Measurements from ENCODE around the gene PAK6. TPM values are rescaled to one million over a fixed set of nuclear protein-coding genes. Genes with fewer than 3 reads are reported as not detected.

The PAK6 gene
- total RNA-seq, 4 donors from 2014 or later, result 0.84 to 2.0 TPM; not detected in 2

- no peak overlapping the region for H3K4me3 ChIP-seq
- H3K36me3 ChIP-seq, result no peaks in the 10 kb centered on the region
- no peak for TF ChIP-seq POLR2A (IDR thresholded peaks at IDR 0.05)
- H3K4me1 ChIP-seq, result no peaks in the 10 kb centered on the region
- no peak overlapping the region for H3K27ac ChIP-seq
- H3K9me3 ChIP-seq, result no peaks in the 10 kb centered on the region
- no peak for DNase-seq (ENCODE audit: low spot score in 2 of 2)
- H3K27me3 ChIP-seq, result no peaks in the 10 kb centered on the region
- WGBS, 2 donors, result 90 to 92% methylated on average over 1 of the region's 1 CpG
Measured at GRCh38 chr15:40204100-40204499, 34.8 kb upstream of the PAK6 start.

GRCh38 chr15:40217166-40217824 is 21.6 kb upstream of the PAK6 start:
- peak in 1 of 2 donors; percentile 80 for DNase-seq (ENCODE audit: low spot score in 2 of 2)

GRCh38 chr15:40219801-40220200 is 19.1 kb upstream of the PAK6 start:
- Histone ChIP-seq H3K27ac (no peak overlapping the region), H3K36me3 (no peaks in the 10 kb centered on the region), H3K27me3 (no peaks in the 10 kb centered on the region), H3K4me3 (no peak overlapping the region), H3K4me1 (no peaks in the 10 kb centered on the region), H3K9me3 (no peaks in the 10 kb centered on the region)
- DNase-seq (ENCODE audit: low spot score in 2 of 2), result no peak
- WGBS, 2 donors, result 93 to 98% methylated on average over 1 of the region's 1 CpG
- TF ChIP-seq EP300 (IDR thresholded peaks at IDR 0.05), result no peak
- no peak for TF ChIP-seq CTCF (IDR thresholded peaks at IDR 0.05)
- no peak for TF ChIP-seq POLR2A (IDR thresholded peaks at IDR 0.05)

More at GRCh38 chr15:40217166-40217824, 21.6 kb upstream of the PAK6 start:
- Histone ChIP-seq H3K27me3 (no peaks in the 10 kb centered on the region), H3K27ac (no peak overlapping the region), H3K4me3 (no peak overlapping the region), H3K4me1 (no peaks in the 10 kb centered on the region), H3K9me3 (no peaks in the 10 kb centered on the region), H3K36me3 (no peaks in the 10 kb centered on the region)
- TF ChIP-seq POLR2A (IDR thresholded peaks at IDR 0.05) (no peak), CTCF (IDR thresholded peaks at IDR 0.05) (peak; percentile 76 to 85 (median 81)), EP300 (IDR thresholded peaks at IDR 0.05) (no peak)
- WGBS, 2 donors, result 53 to 54% methylated on average over 6 of the region's 6 CpGs

- Histone ChIP-seq H3K27me3 (no peaks in the 10 kb centered on the region), H3K36me3 (no peaks in the 10 kb centered on the region), H3K9me3 (no peaks in the 10 kb centered on the region), H3K4me1 (no peaks in the 10 kb centered on the region), H3K4me3 (no peak overlapping the region), H3K27ac (no peak overlapping the region)
- DNase-seq (ENCODE audit: low spot score in 2 of 2), result no peak
- TF ChIP-seq POLR2A (IDR thresholded peaks at IDR 0.05), result no peak
- no peak for TF ChIP-seq EP300 (IDR thresholded peaks at IDR 0.05)
- TF ChIP-seq CTCF (IDR thresholded peaks at IDR 0.05), result no peak
- WGBS, 2 donors, result 91% methylated on average over 6 of the region's 6 CpGs
Measured at GRCh38 chr15:40222131-40222530, 16.7 kb upstream of the PAK6 start.

- TF ChIP-seq POLR2A (IDR thresholded peaks at IDR 0.05) (no peak), EP300 (IDR thresholded peaks at IDR 0.05) (no peak), CTCF (IDR thresholded peaks at IDR 0.05) (no peak)
- Histone ChIP-seq H3K36me3 (no peaks in the 10 kb centered on the region), H3K27me3 (no peaks in the 10 kb centered on the region), H3K27ac (no peak overlapping the region), H3K9me3 (no peaks in the 10 kb centered on the region), H3K4me1 (no peaks in the 10 kb centered on the region), H3K4me3 (no peak overlapping the region)
- DNase-seq (ENCODE audit: low spot score in 2 of 2), result no peak
Measured at GRCh38 chr15:40226736-40227135, 12.1 kb upstream of the PAK6 start.

Data from tibial nerve (tissue), 4 donors.